ENCODE measurements around the gene LRRC75A.
"Not testable (repeated sequence)": the region's sequence is repeated elsewhere in the genome, so short reads cannot be mapped to it uniquely, and the experiment has no call there.

The LRRC75A gene, protein sequence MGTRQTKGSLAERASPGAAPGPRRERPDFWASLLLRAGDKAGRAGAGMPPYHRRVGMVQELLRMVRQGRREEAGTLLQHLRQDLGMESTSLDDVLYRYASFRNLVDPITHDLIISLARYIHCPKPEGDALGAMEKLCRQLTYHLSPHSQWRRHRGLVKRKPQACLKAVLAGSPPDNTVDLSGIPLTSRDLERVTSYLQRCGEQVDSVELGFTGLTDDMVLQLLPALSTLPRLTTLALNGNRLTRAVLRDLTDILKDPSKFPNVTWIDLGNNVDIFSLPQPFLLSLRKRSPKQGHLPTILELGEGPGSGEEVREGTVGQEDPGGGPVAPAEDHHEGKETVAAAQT

DNA sequence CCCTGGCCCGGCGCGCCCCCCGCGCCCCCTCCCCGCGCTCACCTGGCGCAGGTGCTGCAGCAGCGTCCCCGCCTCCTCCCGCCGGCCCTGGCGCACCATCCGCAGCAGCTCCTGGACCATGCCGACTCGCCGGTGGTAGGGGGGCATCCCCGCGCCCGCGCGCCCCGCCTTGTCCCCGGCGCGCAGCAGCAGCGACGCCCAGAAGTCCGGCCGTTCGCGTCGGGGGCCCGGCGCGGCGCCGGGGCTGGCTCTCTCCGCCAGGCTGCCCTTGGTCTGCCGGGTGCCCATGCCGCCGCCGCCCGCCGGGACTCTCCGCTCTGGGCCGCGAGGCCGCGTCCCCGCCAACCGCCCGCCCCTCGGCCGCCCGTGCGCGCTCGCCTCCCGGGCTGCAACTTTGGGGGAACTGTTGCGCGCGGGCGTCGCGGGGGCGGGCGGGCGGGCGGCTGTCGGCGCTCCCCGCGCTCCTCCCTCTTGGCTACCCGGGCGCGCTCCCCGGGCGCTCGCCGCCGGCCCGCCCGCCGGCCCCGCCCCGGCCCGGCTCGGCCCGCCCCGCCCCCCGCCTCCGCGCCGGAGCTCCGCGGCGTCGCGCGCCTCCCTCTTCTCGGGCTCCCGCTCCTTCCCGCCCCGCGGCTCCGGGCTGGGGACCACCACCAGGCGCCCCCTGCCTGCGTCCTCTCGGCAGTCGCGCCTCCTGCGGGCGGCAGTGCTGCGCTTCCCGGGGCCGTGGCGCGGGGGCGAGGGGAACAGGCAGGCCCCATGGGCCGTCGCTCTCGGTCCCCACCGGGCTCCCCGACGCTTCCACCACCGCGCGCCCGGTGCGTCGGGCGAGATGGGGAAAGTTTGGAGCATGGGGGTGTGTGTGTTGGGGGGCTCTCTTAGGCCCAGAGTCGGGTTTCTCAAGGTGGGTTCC, at the start of gene LRRC75A:
TSS of gene LRRC75A (minus strand) at position 491 of the 910 bp plus-strand sequence. CDS start at position 288, 203 bp downstream.
- peak; percentile 52 to 61 for DNase-seq

DNA sequence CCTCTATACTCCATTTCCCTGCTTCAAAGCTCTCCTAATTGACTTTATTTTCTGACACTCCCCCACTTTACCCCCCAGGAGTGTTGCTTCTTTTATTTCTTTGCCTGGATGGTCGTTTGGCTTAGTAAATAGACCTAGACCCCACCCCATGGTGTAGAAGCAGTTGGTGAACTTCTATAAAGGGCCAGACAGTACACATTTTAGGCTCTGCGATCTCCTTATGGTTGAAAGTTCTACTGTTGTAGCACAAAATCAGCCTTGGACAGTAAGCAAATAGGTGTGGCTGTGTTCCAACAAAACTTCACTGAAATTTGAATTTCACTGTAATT, 45.1 kb upstream of the LRRC75A start:
- DNase-seq = no peak

DNA sequence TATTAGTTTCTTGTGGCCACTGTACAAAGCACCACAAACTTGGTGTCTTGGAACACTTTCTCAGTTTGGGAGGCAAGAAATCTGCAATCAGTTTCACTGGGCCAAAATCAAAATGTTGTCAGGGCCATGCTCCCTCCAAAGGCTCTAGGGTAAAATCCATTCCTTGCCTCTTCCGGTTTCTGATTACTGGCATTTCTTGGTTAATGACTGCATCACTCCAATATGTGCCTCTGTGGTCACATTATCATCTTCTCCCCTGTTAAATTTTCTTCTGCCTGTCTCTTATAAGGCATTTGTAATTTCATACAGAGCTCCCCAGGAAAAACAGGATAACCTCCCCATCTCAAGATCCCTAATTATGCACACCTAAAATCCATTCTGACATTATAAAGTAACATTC, 42.2 kb upstream of the LRRC75A start:
- DNase-seq = no peak

DNA sequence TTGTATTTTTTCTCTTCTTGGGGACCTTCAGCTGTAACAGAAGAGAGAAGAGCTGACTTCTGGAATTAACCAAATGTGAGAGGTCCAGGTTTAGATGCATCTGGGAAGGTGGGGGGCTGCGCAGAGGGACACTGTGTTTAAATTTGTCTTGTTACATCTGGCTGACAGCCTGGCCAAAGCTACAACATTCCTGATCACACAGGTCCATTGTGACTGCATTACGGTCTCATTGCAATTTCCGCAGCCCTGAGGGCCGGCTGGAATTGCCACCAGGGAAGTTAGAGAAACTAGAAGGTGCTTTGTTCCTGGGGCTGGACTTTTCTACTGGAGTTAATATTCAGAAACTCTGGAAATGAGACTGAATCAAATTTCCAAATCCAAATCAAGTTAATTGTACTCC, 37.9 kb upstream of the LRRC75A start:
- DNase-seq = no peak

DNA sequence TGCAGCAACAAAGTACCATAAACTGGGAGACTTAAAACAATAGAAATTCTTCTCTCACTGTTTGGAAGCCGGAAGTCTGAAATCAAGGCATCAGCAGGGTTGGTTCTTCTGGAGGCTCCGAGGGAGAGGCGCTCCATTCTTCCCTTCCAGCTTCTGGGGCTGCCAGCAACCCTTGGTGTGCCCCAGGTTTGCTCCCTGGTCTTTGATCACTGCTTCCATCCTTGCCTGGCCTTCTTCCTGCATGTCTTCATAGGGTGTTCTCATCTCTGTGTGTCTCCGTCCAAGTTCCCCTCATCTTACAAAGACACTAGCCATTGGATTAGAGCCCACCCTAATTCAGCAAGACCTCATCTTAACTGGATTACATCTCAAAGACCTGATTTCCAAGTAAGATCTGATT, 35.3 kb upstream of the LRRC75A start:
- no peak for DNase-seq

DNA sequence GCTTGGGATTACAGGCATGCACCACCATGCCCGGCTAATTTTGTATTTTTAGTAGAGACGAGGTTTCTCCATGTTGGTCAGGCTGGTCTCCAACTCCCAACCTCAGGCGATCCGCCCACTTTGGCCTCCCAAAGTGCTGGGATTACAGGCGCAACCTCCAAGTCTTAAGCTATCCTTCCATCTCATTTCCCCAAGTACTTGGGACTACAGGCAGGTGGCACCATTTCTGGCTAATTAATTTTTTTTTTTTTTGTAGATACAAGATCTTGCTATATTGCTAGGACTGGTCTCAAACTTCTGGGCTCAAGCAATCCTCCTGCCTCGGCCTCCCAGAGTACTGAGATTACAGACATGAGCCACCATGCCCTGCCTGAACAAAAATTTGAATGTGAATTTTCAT, 33.6 kb upstream of the LRRC75A start:
- DNase-seq = not testable (repeated sequence)

DNA sequence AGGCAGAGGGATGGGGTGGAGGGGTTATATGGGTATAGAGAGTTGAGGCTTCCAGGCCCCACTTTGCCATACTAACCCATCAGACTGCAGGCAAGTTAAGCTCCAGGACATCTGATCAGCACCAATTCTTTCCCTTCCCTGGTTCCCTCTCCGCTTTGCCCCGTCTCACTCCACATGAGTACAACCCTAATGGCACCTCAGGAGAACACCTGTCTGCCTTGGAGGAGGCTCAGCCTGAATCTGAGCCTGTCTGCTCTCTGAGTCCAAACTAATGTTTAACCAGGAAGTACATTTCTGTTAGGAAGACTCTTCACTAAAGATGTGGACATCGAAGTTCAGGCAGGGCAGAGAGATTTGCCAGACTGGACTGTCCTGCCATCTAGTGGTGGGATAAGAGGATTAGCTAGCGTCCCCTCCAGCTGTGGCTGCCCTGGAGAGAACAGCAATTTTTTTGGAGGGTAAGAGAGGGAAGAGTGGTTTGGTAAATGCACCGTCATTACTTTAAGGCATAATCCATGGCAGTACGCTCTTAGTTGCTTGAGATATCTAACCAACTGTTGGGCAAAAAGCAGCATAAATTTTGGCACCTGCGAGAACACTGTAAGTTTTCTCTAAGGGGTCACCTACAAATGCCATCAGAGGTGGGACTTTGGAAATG, 29.2 kb upstream of the LRRC75A start:
- peak; percentile 61 for DNase-seq

DNA sequence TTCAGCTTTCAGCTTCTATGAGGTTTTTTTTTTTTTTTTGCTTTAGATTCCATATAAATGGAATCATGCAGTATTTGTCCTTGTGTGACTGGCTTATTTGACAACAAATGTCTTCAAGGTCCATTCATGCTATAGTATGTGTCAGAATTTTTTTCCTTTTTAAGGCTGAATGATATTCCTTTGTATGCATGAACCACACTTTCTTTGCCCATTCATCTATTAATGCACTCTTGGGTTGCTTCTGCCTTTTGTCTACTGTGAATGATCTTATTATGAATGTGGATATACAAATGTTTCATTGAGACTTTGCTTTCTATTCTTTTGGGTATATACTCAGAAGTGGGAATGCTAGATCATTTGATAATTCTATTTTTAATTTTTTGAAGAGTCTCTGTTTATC, 27.0 kb upstream of the LRRC75A start:
- DNase-seq = no peak

DNA sequence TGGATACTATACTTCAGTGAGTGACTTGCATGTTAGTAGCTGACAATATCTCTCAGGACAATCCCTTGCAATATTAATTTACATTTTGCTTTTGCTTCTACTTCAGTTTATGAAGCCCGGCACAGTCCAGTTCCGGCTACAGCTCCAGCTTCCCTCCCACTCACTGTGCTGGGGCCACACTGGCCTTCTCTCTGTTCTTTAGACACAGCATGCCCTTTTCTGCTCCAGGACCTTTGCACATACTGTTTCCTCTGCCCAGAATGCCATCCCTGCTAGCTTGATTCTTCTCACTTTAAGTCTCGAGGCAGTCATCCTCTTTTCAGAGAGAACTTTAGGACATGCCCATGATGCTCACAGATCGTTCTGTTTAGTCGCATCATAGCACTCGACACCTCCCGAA, 25.5 kb upstream of the LRRC75A start:
- no peak for DNase-seq

DNA sequence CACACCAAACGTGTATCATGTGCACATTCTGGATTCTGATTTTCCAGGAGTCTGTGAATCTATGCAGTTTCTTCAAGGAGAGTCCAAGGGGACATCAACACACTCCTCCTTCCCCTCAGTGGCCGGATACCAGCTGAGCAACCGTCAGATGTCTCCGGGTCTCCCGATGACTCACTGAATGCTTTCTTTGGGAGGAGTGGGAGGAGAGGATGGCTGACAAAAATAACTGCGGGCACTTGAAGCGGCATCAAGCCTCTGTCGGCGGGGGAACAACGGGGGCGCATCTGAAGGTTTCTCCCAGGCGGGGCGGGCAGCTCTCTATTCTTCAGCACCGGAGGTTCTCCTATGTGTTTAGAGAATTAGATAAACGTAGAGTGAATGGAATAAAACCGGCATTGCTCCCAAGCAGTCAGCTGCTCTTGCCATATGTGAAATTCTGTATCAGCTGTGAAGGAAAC, 24.6 kb upstream of the LRRC75A start:
- no peak for DNase-seq

DNA sequence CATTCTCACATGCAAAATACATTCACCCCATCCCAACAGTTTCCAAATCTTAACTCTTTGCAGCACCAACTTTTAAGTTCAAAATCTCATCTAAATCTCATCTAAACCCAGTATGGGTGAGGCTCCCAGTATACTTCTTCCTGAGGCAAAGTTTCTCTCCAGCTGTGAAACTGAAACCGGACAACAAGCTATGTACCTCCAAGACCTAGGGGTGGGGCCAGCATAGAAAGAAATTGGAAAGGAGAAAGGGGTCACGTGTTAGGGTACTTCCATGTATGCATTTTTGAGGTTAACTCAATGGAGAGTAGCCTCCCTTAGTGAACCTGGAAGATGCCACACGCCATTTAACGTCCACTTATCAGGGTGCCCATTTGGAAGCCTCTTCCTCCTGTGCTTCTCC, 23.9 kb upstream of the LRRC75A start:
- no peak for DNase-seq

DNA sequence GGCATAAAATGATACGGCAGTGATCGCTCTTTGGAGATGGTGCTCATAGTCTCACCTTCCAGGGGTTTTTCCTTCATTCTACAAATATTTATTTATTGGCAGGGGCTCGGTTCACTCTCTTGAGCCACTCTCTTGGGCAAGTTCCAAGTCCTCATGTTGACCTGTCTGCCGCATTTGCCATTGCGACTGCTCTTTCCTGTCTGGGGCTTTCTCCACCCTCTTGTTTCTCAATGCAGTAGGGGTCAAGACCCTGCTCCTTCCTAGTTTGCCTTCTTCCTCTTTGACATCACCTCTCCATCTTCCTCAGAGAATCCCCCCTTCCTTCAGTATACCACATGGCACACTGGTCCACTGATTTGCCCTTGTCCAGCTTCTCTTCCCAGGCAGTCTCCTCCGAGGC, 21.9 kb upstream of the LRRC75A start:
- no peak for DNase-seq

DNA sequence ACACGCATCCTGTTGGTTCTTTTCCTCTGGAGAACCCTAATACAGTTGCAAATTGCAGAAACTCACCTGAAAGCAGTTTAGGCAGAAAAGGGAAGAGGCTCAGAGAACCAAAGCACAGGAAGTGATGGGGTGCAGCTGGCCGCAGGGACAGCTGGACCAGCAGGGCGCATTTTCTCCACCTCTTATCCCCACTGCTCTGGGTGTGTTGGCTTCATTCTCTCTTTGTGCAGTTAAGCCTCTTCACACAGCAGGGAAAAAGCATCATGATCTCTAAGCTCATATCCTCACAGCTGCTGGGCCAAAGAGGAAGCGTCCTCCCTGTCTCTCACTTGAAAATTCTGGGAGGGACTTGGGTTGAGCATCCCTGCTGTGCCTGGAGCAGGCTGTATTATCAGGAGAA, 20.0 kb upstream of the LRRC75A start:
- no peak for DNase-seq

DNA sequence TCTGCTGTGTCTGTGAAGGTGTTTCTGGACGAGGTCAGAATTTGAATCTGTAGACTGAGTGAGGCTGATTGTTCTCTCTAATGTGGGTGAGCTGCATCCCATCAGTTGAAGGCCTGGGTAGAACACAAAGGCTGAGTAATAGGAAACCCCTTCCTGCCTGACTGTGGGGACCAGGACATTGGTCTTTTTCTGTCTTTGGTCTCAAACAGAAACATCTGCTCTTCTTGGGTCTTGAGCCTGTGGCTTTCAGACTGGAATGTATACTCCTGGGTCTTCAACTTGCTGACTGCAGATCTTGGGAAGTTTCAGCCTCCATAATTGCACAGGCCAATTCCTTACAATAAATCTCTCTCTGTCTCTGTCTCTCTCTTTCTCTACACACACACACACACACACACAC, 19.6 kb upstream of the LRRC75A start:
- no peak for DNase-seq

DNA sequence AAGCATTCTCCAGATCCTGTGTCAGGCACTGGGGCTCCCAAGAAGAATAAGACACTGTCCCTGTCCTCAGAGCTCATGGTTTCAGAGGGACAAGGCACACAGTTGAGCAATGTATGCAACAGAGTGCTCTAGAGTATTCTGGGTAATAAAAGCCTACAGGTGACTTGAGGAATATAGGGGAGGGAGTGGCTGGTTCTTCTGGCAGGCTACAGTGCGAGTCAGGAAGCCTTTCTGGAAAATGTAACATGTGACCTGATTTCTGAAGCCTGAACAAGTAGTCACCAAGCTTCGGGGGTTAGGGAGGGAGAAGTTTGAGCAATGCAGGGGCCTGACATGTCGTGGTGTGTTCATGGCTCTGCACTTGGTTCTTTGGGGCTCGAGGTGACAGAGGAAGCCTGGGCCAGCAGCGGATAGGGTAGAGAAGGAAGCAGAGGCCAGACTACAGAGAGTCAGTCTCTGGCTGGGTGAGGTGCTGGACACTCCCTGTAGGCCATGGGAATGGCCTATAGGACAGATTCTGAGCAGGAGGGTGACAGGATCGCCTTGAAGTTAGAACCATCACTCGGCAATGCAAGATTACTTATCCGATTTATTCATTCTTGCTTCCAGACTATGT, 16.0 kb upstream of the LRRC75A start:
- DNase-seq = no peak

DNA sequence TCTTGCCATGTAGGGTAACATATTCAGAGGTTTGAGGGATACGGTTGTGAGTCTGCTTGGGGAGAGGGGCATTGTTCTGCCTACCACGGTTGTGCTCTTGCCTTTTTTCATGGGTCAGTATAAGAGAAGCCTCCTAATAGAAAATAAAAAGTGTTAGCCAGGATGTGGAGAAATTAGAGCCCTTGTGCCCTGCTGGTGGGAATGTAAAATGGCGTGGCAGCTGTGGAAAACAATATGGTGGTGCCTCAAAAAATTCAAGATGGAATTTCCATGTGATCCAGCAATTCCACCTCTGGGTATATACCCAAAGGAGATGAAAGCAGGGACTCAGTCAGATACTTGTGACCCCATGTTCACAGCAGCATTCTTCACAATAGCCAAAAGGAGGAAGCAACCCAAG, 14.2 kb upstream of the LRRC75A start:
- DNase-seq = no peak

DNA sequence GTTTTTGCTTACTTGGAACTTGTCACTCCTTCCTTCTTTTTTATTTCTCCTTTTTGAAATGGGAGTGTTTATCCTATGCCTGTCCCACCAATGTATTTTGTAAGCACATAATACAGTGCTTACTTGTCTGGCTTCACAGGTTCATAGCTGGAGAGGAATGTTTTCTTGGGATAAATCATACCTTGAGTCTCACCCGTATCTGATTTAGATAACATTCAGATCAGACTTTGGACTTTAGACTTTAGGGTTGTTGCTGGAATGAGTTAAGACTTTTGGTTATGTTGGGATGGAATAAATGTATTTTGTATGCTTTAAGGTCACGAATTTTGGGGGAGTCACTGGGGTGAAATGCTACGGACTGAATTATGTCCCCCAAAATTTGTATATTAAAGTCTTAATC, 13.0 kb upstream of the LRRC75A start:
- no peak for DNase-seq

DNA sequence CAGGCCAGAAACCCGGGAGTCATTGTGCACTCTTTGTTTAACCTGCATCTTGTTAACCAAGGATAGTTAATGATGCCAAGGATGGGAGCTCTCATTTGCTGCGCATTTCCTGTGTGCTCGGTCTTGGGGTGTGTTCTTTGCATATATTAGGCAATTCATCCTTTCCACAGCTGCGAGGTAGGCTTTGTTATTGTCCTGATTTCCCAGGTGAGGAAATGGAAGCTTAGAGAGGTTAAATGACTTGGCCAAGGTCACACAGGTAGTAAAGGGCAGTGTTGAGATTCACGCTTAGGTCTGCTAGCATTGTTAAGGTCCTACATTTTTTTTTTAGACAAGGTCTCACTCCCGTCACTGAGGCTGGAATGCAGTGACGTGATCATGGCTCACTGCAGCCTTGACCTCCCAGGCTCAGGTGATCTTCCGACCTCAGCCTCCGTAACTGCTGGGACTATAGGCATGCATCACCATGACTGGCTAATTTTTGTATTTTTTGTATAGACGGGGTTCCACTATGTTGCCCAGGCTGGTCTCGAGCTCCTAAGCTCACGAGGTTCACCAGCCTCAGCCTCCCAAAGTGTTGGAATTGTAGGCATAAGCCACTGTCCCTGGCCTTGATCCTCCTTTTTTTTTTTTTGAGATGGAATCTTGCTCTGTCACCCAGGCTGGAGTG, 5.0 kb upstream of the LRRC75A start:
- DNase-seq = no peak

DNA sequence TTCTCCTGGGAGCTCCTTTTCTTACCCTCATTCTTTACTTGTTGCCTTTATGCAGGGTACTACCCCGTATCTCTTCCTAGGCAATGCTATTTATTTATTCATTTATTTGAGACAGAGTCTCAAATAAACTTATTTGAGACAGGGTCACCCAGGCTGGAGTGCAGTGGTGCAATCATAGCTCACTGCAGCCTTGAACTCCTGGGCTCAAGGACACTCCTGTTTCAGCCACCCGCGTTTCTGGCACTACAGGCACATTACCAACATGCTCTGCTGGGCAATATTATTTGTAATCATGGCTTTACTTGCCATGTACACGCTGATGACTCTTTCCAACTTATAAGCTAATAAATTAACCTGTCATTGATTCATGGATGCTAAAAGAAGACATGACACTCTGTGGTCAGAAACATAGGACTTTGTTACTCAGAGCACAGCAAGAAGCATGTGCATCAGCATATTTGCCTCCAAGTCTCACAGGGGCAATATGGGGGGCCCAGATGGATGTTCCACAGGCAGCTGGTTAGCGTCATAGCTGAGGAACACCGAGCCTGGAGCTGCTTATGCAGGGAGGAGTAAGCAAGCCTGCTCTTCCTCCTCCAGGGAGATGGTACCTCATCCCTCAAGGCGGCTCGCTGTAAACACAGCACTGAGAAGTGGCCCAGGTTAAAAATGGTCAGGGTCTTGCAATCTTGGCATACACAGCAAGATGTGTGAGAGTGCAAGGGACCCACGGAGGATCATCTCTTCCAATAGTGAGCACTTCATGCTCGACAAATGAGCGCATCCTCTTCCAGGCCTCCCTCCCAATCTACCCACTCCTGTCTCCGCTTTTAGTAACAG, 4.2 kb upstream of the LRRC75A start:
- DNase-seq = no peak

DNA sequence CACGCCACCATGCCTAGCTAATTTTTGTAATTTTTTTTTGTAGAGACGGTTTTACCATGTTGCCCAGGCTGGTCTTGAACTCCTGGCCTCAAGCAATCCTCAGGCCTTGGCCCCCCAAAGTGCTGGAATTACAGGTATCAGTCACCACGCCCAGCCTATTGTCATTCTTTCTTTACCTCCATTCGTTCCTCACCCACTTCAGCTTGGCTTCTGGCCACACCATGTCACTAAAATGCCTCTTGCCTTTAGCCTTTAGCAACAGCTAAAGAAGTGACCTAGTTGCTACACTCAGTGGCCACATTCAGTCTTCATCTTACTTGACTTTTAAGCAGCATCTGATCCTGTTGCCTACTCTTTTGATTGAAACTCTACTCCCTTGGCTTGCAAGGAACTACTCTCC, 3.6 kb upstream of the LRRC75A start:
- no peak for DNase-seq

DNA sequence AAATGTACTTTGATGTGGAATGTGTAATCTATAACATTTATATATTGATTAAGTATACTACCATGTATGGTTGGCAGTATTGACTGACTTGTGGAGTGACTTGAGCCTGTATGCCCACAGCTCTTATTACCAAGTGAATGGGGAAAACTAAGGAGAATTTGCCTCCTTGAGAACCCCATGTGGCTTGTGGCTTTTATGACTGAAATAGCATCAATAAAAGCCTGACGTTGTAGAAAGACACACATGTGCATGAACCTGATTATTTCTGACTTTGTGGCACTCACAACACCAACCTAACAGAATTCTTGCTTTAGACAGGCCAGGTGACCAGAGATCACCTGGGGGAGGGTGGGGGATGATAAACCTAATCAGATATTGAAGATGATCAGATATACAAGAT, 2.1 kb upstream of the LRRC75A start:
- DNase-seq = no peak

Measured in activated CD4-positive, alpha-beta T cell treated with anti-CD3 and anti-CD28 coated beads for 4 hours (primary cell).